GDM1 (cell line): ENCODE measurements around the gene SUPT3H.

Source experiments
- DNase-seq: peaks from one replicate; lab custom pipeline; 2025; lab: John Stamatoyannopoulos, UW

SUPT3H gene

GRCh38 chr6:44999066-44999465, 378.7 kb downstream of the SUPT3H start:
- no peak for DNase-seq

GRCh38 chr6:44995486-44996132, 382.1 kb downstream of the SUPT3H start:
- DNase-seq = no peak

GRCh38 chr6:44989391-44989790, 388.3 kb downstream of the SUPT3H start:
- no peak for DNase-seq

GRCh38 chr6:44985006-44985405, 392.7 kb downstream of the SUPT3H start:
- DNase-seq = no peak

- no peak for DNase-seq
These were observed 394.0 kb downstream of the SUPT3H start for GRCh38 chr6:44983467-44984365.

- DNase-seq = no peak
These were observed 396.9 kb downstream of the SUPT3H start for GRCh38 chr6:44980841-44981240.

- DNase-seq = no peak
These were observed 400.8 kb downstream of the SUPT3H start for GRCh38 chr6:44976677-44977641.

GRCh38 chr6:44974511-44974910, 403.2 kb downstream of the SUPT3H start:
- DNase-seq = no peak

GRCh38 chr6:44972709-44973108, 405.0 kb downstream of the SUPT3H start:
- DNase-seq = no peak

GRCh38 chr6:44969446-44970185, 408.1 kb downstream of the SUPT3H start:
- DNase-seq = no peak

GRCh38 chr6:44967481-44967880, 410.3 kb downstream of the SUPT3H start:
- no peak for DNase-seq

GRCh38 chr6:44966449-44967092, 411.2 kb downstream of the SUPT3H start:
- DNase-seq = no peak

GRCh38 chr6:44965708-44966107, 412.0 kb downstream of the SUPT3H start:
- no peak for DNase-seq

GRCh38 chr6:44960898-44961297, 416.8 kb downstream of the SUPT3H start:
- DNase-seq = no peak

GRCh38 chr6:44959651-44960050, 418.1 kb downstream of the SUPT3H start:
- DNase-seq = no peak

GRCh38 chr6:44957156-44957555, 420.6 kb downstream of the SUPT3H start:
- no peak for DNase-seq

GRCh38 chr6:44956396-44956795, 421.3 kb downstream of the SUPT3H start:
- DNase-seq = no peak

GRCh38 chr6:44955145-44955544, 422.6 kb downstream of the SUPT3H start:
- DNase-seq = no peak

- no peak for DNase-seq
These were observed 423.5 kb downstream of the SUPT3H start for GRCh38 chr6:44954281-44954680.

- DNase-seq = no peak
These were observed 426.4 kb downstream of the SUPT3H start for GRCh38 chr6:44951253-44951747.
